BE2C (cell line): ENCODE results near the gene SLC39A9.

ENCODE experiments used
- DNase-seq: peaks from one replicate; pipeline ENCODE4 v3.0.0-alpha.2; 2020
- H3K27me3 ChIP-seq: fragments of 250-450 bp; sonication (Bioruptor Pico); 2 replicates; pipeline ENCODE4 v1.5.1; 2020; ENCODE audit warnings: mild to moderate bottlenecking
- H3K36me3 ChIP-seq: fragments of 250-450 bp; sonication (Bioruptor Pico); 2 replicates; pipeline ENCODE4 v1.5.1; 2020; ENCODE audit warnings: mild to moderate bottlenecking
- H3K4me1 ChIP-seq: fragments of 250-450 bp; sonication (Bioruptor Pico); 2 replicates; pipeline ENCODE4 v1.5.1; 2020
- H3K4me3 ChIP-seq: 2 replicates; pipeline ENCODE4 v1.5.1; 2011; ENCODE audit warnings: low read depth, low read length
- H3K9me3 ChIP-seq: fragments of 250-450 bp; sonication (Bioruptor Pico); 2 replicates; pipeline ENCODE4 v1.5.1; 2020
- TF ChIP-seq, protein P1 (sequence below): IDR thresholded peaks from 2 replicates; pipeline ENCODE4 v1.5.1; 2012; ENCODE audit warnings: mild to moderate bottlenecking, low read depth, low read length

SLC39A9 gene

GRCh38 chr14:69430306-69430939, 31.9 kb downstream of the SLC39A9 start:
- Histone ChIP-seq H3K4me1 (no peaks in the 10 kb centered on the region), H3K4me3 (no peak overlapping the region), H3K36me3 (peaks cover 10% of the 10 kb centered on the region; the same call in 1 of the 2 replicates), H3K9me3 (no peaks in the 10 kb centered on the region), H3K27me3 (no peaks in the 10 kb centered on the region)
- no peak for DNase-seq
- TF ChIP-seq, protein P1, sequence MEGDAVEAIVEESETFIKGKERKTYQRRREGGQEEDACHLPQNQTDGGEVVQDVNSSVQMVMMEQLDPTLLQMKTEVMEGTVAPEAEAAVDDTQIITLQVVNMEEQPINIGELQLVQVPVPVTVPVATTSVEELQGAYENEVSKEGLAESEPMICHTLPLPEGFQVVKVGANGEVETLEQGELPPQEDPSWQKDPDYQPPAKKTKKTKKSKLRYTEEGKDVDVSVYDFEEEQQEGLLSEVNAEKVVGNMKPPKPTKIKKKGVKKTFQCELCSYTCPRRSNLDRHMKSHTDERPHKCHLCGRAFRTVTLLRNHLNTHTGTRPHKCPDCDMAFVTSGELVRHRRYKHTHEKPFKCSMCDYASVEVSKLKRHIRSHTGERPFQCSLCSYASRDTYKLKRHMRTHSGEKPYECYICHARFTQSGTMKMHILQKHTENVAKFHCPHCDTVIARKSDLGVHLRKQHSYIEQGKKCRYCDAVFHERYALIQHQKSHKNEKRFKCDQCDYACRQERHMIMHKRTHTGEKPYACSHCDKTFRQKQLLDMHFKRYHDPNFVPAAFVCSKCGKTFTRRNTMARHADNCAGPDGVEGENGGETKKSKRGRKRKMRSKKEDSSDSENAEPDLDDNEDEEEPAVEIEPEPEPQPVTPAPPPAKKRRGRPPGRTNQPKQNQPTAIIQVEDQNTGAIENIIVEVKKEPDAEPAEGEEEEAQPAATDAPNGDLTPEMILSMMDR: no peak

GRCh38 chr14:69432364-69432763, 33.9 kb downstream of the SLC39A9 start:
- H3K4me1 ChIP-seq: no peaks in the 10 kb centered on the region
- H3K9me3 ChIP-seq: no peaks in the 10 kb centered on the region
- no peaks in the 10 kb centered on the region for H3K27me3 ChIP-seq
- DNase-seq: no peak
- H3K4me3 ChIP-seq: no peak overlapping the region
- H3K36me3 ChIP-seq: peaks cover 3% of the 10 kb centered on the region; the same call in 1 of the 2 replicates
- TF ChIP-seq, protein P1: no peak

DNA sequence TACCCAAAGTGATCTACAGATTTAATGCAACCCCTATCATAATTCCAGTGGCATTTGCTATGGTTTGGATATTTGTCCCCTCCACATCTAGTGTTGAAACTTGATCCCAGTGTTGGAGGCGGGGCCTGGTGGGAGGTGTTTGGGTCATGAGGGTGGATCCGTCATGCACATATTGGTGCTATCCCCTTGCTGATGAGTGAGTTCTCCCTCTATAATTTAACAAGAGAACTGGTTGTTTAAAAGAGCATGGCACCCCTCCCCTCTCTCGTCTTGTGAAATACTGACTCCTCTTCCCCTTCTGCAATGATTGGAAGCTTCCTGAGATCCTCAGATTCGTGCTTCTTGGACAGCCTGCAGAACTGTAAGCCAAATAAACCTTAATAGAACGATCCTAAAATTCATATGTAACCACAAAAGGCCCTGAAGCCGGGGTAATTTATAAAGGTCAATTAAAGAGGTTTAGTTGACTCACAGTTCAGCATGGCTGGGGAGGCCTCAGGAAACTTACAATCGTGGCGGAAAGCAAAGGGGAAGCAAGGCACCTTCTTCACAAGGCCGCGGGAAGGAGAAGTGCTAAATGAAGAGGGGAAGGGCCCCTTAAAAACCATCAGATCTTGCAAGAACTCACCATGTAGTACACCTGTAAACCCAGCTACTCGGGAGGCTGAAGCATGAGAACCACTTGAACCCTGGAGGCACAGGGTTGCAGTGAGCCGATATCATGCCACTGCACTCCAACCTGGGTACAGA, 41.2 kb downstream of the SLC39A9 start:
- Histone ChIP-seq H3K9me3 (no peaks in the 10 kb centered on the region), H3K27me3 (no peaks in the 10 kb centered on the region), H3K4me1 (no peaks in the 10 kb centered on the region), H3K36me3 (no peaks in the 10 kb centered on the region), H3K4me3 (no peak overlapping the region)
- DNase-seq: no peak
- TF ChIP-seq, protein P1: no peak

GRCh38 chr14:69441948-69442347, 43.5 kb downstream of the SLC39A9 start:
- Histone ChIP-seq H3K27me3 (no peaks in the 10 kb centered on the region), H3K4me1 (no peaks in the 10 kb centered on the region), H3K36me3 (no peaks in the 10 kb centered on the region; the same call in 1 of the 2 replicates), H3K9me3 (no peaks in the 10 kb centered on the region), H3K4me3 (no peak overlapping the region)
- TF ChIP-seq, protein P1: no peak
- DNase-seq: no peak

- no peak for DNase-seq
- H3K9me3 ChIP-seq: no peaks in the 10 kb centered on the region
- no peaks in the 10 kb centered on the region for H3K27me3 ChIP-seq
- H3K4me1 ChIP-seq: no peaks in the 10 kb centered on the region
- H3K36me3 ChIP-seq: no peaks in the 10 kb centered on the region; the same call in 1 of the 2 replicates
- no peak overlapping the region for H3K4me3 ChIP-seq
- TF ChIP-seq, protein P1: no peak
These were observed 44.9 kb downstream of the SLC39A9 start for GRCh38 chr14:69443296-69443805.

- Histone ChIP-seq H3K4me1 (no peaks in the 10 kb centered on the region), H3K4me3 (no peak overlapping the region), H3K36me3 (peaks cover 4% of the 10 kb centered on the region), H3K9me3 (no peaks in the 10 kb centered on the region; the same call in 1 of the 2 replicates), H3K27me3 (no peaks in the 10 kb centered on the region)
- TF ChIP-seq, protein P1: no peak
- no peak for DNase-seq
These were observed 50.7 kb downstream of the SLC39A9 start for GRCh38 chr14:69449216-69449615.
